ENCODE results near the gene MAP2K5.

MAP2K5 gene

DNA sequence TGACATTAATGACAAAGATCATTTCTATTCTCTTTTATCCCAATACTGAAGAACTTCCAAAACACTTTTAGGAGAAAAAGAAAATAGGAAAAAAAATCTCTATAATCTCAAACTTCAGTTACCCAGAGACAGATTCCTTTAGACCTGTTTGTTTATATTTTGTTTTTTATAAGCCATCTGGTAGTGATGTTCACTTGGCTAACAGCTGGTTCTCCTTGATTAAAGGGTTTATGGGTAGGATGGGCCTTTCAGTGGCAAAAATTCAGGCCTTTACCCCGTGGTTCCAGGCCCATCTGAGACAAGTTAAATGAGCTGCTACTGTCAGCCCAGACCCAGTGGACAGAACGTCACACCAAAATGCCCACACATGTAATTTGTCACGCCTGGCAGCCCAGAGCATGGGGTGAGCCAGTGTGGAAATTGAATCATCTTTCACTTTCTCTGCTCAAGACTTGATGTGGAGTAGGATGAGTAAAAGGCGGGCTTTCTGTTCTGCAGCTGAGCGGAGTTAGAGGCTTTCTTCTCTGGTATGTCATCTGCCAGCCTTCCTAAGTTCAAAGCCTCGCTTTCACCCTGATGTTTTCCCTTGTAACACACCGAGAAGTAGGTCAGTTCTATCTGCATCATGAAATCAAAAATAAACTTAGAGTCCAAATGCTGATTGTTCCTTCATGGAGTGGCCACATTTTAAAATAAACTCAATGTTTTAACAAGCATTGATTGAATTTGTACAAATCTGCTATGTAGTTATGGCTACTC is 220.3 kb downstream of the MAP2K5 start:
- FAIRE-seq (no peak), DNase-seq (ENCODE audit: insufficient read length, low spot score) (no peak)
- TF ChIP-seq, protein P1, sequence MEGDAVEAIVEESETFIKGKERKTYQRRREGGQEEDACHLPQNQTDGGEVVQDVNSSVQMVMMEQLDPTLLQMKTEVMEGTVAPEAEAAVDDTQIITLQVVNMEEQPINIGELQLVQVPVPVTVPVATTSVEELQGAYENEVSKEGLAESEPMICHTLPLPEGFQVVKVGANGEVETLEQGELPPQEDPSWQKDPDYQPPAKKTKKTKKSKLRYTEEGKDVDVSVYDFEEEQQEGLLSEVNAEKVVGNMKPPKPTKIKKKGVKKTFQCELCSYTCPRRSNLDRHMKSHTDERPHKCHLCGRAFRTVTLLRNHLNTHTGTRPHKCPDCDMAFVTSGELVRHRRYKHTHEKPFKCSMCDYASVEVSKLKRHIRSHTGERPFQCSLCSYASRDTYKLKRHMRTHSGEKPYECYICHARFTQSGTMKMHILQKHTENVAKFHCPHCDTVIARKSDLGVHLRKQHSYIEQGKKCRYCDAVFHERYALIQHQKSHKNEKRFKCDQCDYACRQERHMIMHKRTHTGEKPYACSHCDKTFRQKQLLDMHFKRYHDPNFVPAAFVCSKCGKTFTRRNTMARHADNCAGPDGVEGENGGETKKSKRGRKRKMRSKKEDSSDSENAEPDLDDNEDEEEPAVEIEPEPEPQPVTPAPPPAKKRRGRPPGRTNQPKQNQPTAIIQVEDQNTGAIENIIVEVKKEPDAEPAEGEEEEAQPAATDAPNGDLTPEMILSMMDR (IDR thresholded peaks at IDR 0.05; ENCODE audit: insufficient read depth, missing control alignments), result no peak

DNA sequence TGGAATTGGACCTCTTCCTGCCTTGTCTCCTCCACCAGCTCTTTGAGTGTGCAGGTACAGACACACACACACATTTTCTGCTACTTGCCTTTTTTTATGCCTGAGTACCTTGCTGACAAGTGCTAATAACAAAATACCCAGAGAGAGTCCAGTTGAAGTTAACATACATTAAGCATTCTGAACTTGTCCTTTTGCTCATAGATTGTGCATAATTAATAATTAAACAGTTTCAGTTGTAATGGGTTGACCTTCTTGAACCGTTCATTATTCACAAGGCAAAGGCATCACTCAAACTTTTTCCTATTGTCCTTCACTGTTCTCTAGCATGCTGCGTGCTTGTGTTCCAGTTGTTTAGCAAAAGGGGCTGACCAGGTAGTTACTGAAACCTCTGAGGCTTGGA is 223.2 kb downstream of the MAP2K5 start:
- FAIRE-seq, result no peak
- DNase-seq (ENCODE audit: insufficient read length, low spot score), result no peak

DNA sequence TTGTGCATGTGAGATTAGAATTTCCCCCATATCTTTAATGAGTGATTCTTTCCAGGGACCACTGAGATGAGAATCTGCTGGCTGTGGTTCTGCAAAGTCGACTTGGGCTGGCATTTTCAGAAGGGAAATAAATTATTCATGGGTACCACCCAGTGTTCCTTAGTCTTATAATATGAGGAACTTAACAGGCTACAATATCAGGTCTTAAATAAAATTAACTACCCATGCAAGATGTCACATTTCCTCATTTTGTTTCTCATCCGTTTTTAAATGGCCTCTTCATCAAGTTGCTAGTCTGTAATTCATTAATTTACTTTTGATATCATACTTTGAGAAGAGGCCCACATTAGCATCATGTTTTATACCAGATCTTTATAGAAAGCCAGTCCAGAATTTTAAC is 224.5 kb downstream of the MAP2K5 start:
- DNase-seq (ENCODE audit: insufficient read length, low spot score) (no peak), FAIRE-seq (no peak)
- TF ChIP-seq, protein P1 (IDR thresholded peaks at IDR 0.05; ENCODE audit: insufficient read depth, missing control alignments), result no peak

More for the DNA sequence above, 223.2 kb downstream of the MAP2K5 start:
- TF ChIP-seq, protein P1 (IDR thresholded peaks at IDR 0.05; ENCODE audit: insufficient read depth, missing control alignments), result no peak

DNA sequence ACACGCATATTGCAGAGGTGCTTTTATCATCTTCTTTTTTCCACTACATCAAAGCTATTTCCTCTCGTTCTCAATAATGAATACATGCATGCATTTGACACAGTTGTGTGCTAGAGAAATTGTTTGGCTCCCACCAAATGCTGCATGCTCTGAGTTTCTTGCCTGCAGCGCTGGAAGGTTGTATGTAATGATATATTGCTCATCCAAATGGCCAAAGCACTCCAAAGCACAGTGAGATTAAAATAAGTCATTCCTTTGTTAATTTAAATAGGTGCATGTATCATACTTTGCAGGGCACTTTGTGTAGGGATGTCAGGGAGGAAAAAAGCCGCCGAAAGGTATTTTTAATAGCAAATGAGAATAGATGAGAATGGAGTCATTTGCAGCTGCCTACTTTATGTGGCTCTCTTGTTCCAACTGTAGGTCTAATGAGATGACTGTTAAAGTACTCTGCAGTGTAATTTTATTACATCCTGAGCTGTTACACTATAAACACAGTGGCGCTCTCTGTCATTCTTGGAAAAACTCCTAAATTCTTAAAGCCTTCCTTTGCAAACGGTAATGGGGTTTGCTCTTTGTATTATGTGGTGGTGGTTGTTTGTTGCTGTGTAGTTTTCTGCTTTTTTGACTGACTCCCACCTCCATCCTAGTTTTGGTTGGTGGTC is 225.9 kb downstream of the MAP2K5 start:
- no peak for FAIRE-seq
- no peak for DNase-seq (ENCODE audit: insufficient read length, low spot score)
- TF ChIP-seq, protein P1 (IDR thresholded peaks at IDR 0.05; ENCODE audit: insufficient read depth, missing control alignments), result no peak

DNA sequence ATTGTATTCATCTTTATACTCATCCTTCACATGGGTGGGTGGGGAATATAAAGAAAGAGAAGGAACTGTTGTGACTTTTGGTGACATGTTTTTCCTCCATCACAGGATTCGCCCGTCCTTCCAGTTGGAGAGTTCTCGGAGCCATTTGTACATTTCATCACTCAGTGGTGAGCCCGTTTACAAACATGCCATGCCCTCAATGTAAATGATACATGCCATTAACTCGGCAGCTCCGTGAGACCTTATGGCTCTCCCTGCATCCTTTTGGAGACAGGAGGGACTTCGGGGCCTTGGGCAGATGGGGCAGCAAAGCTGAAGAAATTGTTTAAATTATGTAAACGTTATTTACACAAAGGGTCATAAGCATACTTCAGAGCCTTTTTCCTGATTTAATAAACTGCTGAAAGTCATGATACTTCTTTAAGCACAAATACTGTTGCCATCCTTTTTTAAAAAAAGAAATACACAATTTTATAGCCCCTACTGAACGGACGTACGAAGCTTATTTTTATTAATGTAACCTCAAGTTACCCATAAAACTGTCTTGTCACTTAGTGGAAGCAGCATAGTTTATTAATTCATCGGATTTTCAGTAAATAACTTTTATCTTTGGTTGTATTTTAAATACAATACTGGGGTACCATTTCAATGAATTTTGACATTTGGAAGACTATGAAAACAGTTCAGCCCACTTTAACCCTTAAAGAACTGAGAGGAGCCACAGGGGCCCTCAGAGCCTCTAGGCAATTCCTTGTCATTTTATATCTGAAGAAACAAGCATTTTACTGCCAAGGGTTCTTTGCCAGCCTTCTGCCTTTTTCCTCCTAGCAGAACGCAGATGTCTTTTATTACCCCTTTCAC is 227.2 kb downstream of the MAP2K5 start:
- FAIRE-seq (no peak), DNase-seq (ENCODE audit: insufficient read length, low spot score) (no peak)
- TF ChIP-seq, protein P1 (IDR thresholded peaks at IDR 0.05; ENCODE audit: insufficient read depth, missing control alignments), result no peak

DNA sequence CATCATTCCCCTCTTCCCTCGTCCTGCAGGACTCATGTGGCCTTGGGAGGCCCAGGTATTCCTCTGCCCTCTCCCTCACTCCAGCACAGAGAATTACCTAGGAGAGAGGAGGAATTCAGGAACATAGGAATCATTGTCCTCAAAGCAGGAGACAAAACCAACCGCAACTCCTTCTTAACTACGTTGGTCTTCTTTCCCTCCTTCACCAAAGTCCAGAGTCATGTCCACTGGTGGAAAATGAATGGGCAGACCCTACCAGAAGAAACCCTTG is 227.8 kb downstream of the MAP2K5 start:
- FAIRE-seq, result no peak
- DNase-seq (ENCODE audit: insufficient read length, low spot score), result no peak
- TF ChIP-seq, protein P1 (IDR thresholded peaks at IDR 0.05; ENCODE audit: insufficient read depth, missing control alignments), result no peak
